Endometrium (tissue), 2 donors: ENCODE data around the gene DARS2.
"Not testable (repeated sequence)": the region's sequence is repeated elsewhere in the genome, so short reads cannot be mapped to it uniquely, and the experiment has no call there.

Experiments used
- FAIRE-seq: peaks from 2 replicates; lab custom pipeline; 2012; peaks lifted over from hg19 to GRCh38; lab: Jason Lieb, UNC
- donor health status: control.
- donor health status: control.

Gene DARS2

DNA sequence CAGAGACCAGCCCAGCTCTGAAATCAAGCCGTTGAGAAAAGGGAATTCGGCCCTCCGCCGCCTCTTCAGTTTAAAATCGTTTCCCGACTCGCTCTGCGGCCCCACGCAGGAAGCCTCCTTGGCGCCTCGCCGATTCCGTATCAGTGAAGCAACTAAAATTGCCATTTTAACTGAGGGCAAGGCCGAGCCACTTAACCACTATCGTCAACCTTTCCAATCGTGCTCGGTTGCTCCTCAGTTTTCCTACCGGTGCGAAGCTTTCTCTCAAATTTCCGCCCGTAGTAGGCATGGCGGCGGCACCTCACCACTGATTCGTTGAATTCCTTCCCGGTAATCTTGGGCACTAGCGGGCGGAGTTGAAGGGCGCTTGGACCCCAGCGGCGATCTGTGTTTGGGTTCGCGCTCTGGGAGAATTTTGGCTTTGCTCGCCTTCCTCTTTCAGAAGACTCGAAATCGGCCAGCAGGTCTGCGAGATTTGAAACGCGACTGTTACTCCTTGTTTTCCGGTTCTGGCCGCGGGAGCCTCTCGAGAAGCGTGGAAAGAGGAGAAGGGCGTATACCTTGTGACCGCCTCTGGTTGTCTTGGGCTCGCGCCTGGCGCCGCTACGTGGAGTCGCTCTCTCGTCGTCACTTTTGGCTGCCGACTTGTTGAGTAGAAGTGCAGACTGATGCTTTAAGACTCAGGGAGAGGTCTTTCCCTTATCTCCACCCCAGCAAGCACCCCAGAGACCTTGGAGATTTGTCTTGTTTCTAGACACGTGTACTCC is at the start of gene DARS2, which contains the start of gene CENPL:
Gene DARS2, plus strand, starts transcription at position 359 of the 767 bp plus-strand sequence. CDS start 557 bp downstream, outside the sequence.
Gene CENPL, minus strand, starts transcription at position 569 of the 767 bp plus-strand sequence. CDS start 13,584 bp downstream, outside the sequence.
- FAIRE-seq: peak; percentile 96

- no peak for FAIRE-seq
These were observed 48.8 kb upstream of the DARS2 start for GRCh38 chr1:173775578-173776226.

GRCh38 chr1:173779936-173780335 is 44.5 kb upstream of the DARS2 start:
- FAIRE-seq: no peak

DNA sequence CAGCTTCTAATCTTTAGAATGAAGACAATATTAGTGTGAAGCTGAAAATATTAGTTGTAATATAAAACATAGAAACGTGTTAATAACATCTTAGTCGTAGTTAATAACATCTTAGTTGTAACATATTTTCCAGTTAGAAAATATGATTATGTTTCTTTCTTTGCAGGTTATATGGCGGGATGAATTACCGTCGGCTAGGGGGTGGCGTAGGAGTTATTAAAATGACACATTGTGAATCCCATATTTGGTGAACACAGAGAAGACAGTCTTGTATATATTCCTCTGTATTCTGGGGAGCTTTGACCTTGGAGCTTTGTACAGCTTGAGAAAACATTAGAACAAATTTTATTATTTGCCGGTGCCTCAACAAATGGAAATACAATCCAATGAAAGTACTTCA is 39.5 kb upstream of the DARS2 start:
- FAIRE-seq: no peak

DNA sequence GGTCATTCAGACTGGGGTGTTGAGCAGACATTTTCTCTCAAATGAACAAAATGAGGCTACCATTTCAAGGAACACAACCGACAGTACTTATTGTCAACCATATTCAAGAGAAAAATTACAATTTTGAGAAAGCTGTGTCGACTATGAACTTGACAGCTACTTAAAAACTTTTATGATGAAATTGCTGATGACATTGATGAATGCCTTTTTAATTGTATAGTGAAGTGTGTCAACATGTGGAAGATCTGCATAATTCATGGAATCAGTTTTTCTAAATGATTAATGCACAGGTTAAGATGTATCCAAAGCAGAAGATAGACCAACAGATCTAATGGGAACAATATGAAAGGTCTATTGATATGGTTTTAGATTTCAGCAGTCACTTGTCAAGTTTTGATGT is 34.6 kb upstream of the DARS2 start:
- FAIRE-seq: no peak

GRCh38 chr1:173798078-173798477 is 26.4 kb upstream of the DARS2 start:
- FAIRE-seq: no peak

DNA sequence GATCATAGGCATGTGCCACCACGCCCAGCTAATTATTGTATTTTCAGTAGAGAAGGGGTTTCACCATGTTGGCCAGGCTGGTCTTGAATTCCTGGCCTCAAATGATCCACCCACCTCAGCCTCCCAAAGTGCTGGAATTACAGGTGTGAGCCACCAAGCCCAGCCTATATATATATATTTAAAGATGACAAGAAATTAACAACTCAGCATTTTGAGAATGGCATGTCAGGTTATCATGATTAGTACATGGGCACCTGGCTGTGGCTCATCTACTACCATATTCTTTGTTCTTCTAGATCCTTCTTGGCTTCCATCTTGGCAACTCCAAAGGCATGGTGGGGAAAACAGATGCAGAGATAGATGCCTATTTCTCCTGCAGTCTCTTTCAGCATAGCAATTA is 24.5 kb upstream of the DARS2 start:
- FAIRE-seq: not testable (repeated sequence)

DNA sequence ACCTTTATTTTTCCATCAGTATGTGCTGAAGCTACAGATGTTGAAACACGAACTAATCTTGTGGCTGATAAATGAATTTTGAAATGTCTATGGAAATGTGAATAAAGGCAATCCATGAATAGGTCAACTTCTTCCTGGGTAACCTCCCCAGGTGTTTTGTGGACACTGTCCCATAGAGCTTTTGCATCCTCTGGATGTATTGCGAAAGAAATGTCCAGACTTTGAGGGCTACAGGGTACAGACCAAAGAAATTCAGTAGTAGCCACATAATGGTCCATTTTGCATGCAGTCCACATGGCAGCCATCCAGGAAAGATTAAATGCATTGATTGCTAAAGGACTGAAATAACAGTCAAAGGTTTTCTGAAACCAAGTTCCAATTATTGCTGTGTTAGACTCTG is 21.5 kb upstream of the DARS2 start:
- no peak for FAIRE-seq

DNA sequence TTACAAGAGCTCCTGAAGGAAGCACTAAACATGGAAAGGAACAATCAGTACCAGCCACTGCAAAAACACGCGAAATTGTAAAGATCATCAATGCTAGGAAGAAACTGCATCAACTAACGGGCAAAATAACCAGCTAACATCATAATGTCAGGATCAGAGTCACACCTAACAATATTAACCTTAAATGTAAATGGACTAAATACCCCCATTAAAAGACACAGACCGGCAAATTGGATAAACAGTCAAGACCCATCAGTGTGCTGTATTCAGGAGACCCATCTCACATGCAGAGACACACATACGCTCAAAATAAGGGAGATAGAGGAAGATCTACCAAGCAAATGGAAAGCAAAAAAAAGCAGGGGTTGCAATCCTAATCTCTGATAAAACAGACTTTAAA is 10.8 kb upstream of the DARS2 start:
- not testable (repeated sequence) for FAIRE-seq

DNA sequence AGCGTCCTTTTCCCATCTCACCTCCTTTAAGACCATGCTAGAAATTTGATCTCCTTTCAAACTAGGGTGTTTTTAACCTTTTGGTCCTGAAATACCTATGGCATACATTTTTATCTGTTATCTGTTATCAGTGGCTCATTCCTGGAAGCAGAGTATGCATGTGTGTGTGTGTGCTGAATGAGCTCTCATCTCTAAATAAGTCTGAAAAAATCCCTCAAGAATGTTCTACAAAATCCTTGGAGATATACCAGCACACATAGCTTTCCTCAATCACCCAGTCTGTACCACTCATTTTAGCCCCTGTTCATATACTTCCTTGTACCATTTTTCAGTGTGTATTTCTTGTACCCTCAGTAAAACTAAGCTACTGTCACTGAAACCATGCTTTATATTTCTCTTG is 6.0 kb upstream of the DARS2 start:
- no peak for FAIRE-seq

GRCh38 chr1:173821680-173822079 is 2.8 kb upstream of the DARS2 start:
- no peak for FAIRE-seq

- no peak for FAIRE-seq
These were observed 625 bp upstream of the DARS2 start for GRCh38 chr1:173823781-173824314.

- no peak for FAIRE-seq
These were observed 3.1 kb downstream of the DARS2 start for GRCh38 chr1:173827611-173828010.

DNA sequence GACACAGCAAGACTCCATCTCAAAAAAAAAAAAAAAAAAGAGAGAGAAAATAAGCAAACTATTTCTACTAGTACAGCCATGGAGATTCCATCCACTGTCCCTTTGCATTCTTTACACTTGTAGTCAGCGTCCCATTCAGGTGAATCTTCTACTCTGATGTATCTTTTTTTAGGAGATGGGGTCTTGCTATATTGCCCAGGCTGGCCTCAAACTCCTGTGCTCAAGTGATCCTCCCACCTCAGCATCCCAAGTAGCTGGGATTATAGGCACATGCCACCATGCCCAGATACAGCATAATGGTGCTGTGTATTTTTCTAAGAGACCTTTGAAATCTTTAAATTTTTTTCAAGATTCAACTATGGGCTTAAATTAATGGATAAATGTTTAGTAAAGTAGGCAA is 8.3 kb downstream of the DARS2 start:
- no peak for FAIRE-seq

DNA sequence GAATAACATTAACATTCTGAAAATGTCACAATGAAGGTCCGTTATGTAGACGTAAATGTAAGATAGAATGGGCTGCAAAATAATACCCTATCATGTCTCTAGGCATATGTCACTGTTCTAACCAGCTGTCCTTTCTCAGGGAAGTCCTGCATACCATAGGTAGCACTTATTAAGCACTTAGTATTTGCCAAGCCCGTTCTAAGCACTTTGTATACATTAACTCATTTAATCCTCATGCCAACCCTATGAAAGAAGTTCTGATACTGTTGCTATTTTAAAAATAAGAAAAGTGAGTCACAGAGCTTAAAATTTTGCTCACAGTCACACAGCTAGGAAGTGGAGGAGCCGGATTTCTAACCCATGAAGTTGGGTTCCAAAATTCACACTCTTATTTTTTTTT is 27.6 kb downstream of the DARS2 start:
- no peak for FAIRE-seq

- FAIRE-seq: no peak
These were observed 28.6 kb downstream of the DARS2 start for GRCh38 chr1:173853074-173853473.

DNA sequence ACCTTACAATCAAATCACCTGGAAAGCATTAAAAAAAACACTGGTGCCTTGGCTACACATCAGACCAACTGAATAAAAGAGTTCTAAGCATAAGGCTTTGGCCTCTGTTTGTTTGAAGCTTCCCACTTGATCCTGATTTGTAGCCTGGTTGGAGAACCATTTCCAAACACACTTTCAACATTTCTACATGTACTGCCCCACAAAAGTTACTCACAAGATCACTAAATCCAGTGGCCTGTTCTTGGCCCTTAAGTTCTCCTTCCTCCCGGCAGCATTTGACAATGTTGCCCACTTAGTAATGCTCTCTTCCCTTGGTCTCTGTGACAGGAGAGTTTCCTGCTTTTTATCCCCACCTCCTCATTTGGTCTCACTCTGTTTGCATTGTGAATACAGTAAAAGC is 31.5 kb downstream of the DARS2 start:
- no peak for FAIRE-seq

DNA sequence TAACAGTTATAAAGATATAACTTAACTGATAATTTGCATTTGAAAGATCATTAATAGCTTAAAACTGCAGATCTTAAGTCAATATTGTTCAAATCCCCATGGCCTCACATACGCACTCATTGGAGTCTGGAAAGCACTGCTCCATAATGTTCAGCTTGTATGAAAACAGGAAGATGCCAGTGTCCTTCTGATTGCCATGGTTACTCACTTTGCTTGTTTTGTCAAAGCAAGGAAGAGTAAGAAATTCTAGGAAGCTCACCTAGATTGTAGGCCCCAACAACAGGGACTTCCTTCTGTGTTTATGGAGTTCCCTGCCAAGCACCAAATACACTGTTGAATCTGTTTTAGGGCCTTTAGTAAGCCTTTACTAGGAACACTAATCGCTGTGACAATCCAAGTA is 32.4 kb downstream of the DARS2 start:
- FAIRE-seq: no peak

DNA sequence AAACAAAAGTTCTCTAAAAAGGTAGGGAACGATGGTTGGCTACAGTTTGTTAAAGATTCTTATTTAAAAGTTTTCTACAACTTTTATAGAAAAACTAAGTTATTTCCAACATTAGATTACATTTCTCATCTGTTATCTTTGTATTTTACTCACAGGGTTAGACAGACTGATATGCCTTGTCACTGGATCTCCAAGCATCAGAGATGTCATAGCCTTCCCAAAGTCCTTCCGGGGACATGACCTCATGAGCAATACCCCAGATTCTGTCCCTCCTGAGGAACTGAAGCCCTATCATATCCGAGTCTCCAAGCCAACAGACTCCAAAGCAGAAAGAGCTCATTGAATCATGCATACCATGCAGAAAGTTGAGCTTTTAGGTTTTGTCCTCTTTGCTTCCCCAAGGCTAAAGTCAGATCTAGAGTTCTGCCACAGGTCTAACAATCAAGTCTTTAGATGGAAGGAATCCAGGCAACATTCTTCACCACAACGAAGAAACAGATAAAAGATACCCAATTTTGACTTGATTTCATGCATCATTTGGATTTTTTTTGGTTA is 33.0 kb downstream of the DARS2 start:
- FAIRE-seq: no peak

GRCh38 chr1:173859547-173859946 is 35.1 kb downstream of the DARS2 start:
- not testable (repeated sequence) for FAIRE-seq

- FAIRE-seq: no peak
These were observed 35.6 kb downstream of the DARS2 start for GRCh38 chr1:173860065-173860464.

DNA sequence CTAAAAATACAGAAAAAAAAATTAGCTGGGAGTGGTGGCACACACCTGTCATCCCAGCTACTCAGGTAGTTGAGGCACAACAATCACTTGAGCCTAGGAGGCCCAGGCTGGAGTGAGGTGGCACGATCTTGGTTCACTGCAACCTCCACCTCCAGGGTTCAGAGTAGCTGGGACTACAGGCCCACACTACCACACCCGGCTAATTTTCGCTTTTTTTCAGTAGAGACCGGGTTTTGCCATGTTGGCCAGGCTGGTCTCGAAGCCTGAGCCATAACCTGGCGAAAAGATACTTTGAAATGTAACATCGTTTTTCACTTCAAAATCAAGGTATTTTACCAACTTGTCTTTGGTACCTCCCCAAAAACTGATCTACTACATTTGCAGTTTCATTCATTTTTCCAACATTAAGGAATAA is 37.3 kb downstream of the DARS2 start:
- FAIRE-seq: no peak

GRCh38 chr1:173862146-173862768 is 37.8 kb downstream of the DARS2 start:
- FAIRE-seq: not testable (repeated sequence)
